ENCODE results near the gene GOLGA6L2.

GRCh38 chr15:23422099-23422945 lies 24.7 kb downstream of the GOLGA6L2 start:
- TF ChIP-seq CTCF (IDR thresholded peaks at IDR 0.05 in 4 of 5, conservative IDR thresholded peaks at IDR 0.05 in 1 of 5) (no peak), POLR2A (IDR thresholded peaks at IDR 0.05) (no peak)
